ENCODE results near the gene TBCC. TPM values are rescaled to one million over a fixed set of nuclear protein-coding genes. Genes with fewer than 3 reads are reported as not detected.
A peak's percentile ranks its signal among the peaks of the same experiment; 100 is the strongest.

The TBCC gene
- total and polyA plus RNA-seq, 2 of the 13 experiments (the other 11 are each of a cell fraction or from before 2014, with no cell fraction given): 14.8 to 36.1 TPM

GRCh38 chr6:42726485-42727086, 19.3 kb downstream of the TBCC start:
- Histone ChIP-seq H3K79me2 (ENCODE audit: insufficient read depth, low read length) (no peaks in the 10 kb centered on the region), H2AFZ (ENCODE audit: low read length) (no peak overlapping the region), H3K27me3 (ENCODE audit: control insufficient read depth in 1 of 2, insufficient read depth in 2 of 2, low read length in 2 of 2) (no peaks in the 10 kb centered on the region), H3K4me1 (ENCODE audit: insufficient read depth, low read length) (peaks cover 20% of the 10 kb centered on the region), H3K27ac (ENCODE audit: extremely low read length, insufficient read depth, low read length) (no peak overlapping the region), H4K20me1 (ENCODE audit: insufficient read depth, low read length) (no peaks in the 10 kb centered on the region), H3K9ac (ENCODE audit: insufficient read depth, low read depth, low read length) (no peak overlapping the region), H3K4me3 (replicated peaks in 1 of 3; ENCODE audit: insufficient read depth in 1 of 3, low read depth in 2 of 3, low read length in 3 of 3) (no peak overlapping the region), H3K4me2 (ENCODE audit: low read depth, low read length) (peak overlapping the region; percentile 53), H3K9me3 (ENCODE audit: low read length) (no peaks in the 10 kb centered on the region), H3K36me3 (replicated peaks in 1 of 2; ENCODE audit: control insufficient read depth in 1 of 2, insufficient read depth in 2 of 2, low read length in 2 of 2) (no peaks in the 10 kb centered on the region)
- 20% methylated on average over 14 of the region's 14 CpGs for WGBS (ENCODE audit: low lambda C conversion rate)
- in situ Hi-C loops (cut with HindIII; ENCODE audit: extremely low pct_ligation_motif_present, low pct_unique_long_range_greater_than_20kb): loop anchor here (5.0 kb wide), 1 partner anchor 64 kb away; no protein-coding TSS in a partner anchor
- no TSS peak for BruUV-seq (replicated peaks)
- ChIA-PET POLR2A (interaction anchor here (0.9 to 2.4 kb wide), 4 partner anchors 19 to 153 kb away, joined by 4 to 14 read pairs (median 4); partner anchors contain the start of genes RPL7L1 and TBCC), CTCF (ENCODE audit: low intra/inter-chr PET ratio, low total read pairs) (interaction anchor here (0.6 to 1.9 kb wide), 4 partner anchors 65 to 417 kb away, joined by 3 to 29 read pairs (median 8); no protein-coding TSS in a partner anchor)
- FAIRE-seq (peak; percentile 97), ATAC-seq (peak; percentile 82), DNase-seq (ENCODE audit: low spot score) (peak; percentile 84)
- intact Hi-C loops (cut with micrococcal nuclease; ENCODE audit: unreplicated experiment): loop anchor here (1.0 to 5.0 kb wide), 3 partner anchors 65 to 166 kb away; a partner anchor contains a TSS
- TF ChIP-seq, protein P1, sequence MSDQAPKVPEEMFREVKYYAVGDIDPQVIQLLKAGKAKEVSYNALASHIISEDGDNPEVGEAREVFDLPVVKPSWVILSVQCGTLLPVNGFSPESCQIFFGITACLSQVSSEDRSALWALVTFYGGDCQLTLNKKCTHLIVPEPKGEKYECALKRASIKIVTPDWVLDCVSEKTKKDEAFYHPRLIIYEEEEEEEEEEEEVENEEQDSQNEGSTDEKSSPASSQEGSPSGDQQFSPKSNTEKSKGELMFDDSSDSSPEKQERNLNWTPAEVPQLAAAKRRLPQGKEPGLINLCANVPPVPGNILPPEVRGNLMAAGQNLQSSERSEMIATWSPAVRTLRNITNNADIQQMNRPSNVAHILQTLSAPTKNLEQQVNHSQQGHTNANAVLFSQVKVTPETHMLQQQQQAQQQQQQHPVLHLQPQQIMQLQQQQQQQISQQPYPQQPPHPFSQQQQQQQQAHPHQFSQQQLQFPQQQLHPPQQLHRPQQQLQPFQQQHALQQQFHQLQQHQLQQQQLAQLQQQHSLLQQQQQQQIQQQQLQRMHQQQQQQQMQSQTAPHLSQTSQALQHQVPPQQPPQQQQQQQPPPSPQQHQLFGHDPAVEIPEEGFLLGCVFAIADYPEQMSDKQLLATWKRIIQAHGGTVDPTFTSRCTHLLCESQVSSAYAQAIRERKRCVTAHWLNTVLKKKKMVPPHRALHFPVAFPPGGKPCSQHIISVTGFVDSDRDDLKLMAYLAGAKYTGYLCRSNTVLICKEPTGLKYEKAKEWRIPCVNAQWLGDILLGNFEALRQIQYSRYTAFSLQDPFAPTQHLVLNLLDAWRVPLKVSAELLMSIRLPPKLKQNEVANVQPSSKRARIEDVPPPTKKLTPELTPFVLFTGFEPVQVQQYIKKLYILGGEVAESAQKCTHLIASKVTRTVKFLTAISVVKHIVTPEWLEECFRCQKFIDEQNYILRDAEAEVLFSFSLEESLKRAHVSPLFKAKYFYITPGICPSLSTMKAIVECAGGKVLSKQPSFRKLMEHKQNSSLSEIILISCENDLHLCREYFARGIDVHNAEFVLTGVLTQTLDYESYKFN (CRISPR knock-in tag; conservative IDR thresholded peaks at IDR 0.05): peak; percentile 45; the same call in 1 of the 2 replicates
- no peak for TF ChIP-seq ZNF652 (CRISPR knock-in tag; IDR thresholded peaks at IDR 0.05; ENCODE audit: borderline replicate concordance, low read depth)
- peak; percentile 70; the same call in 1 of the 2 replicates for TF ChIP-seq ZNF383 (CRISPR knock-in tag; IDR thresholded peaks at IDR 0.05; ENCODE audit: borderline replicate concordance)
- no peak for TF ChIP-seq ZNF616 (CRISPR knock-in tag; IDR thresholded peaks at IDR 0.05; ENCODE audit: low read depth)
- peak; percentile 59; the same call in 1 of the 2 replicates for TF ChIP-seq YEATS2 (CRISPR knock-in tag; IDR thresholded peaks at IDR 0.05; ENCODE audit: borderline replicate concordance)
- TF ChIP-seq SP4 (CRISPR knock-in tag; IDR thresholded peaks at IDR 0.05): no peak
- peak; percentile 58 for TF ChIP-seq THAP11 (CRISPR knock-in tag; IDR thresholded peaks at IDR 0.05)
- TF ChIP-seq MIER3 (CRISPR knock-in tag; IDR thresholded peaks at IDR 0.05; ENCODE audit: borderline replicate concordance): no peak
- no peak for TF ChIP-seq SALL2 (CRISPR knock-in tag; IDR thresholded peaks at IDR 0.05)
- TF ChIP-seq MAZ (IDR thresholded peaks at IDR 0.05; ENCODE audit: borderline replicate concordance, low read depth, low read length): no peak
- peak; percentile 41; the same call in 1 of the 2 replicates for TF ChIP-seq MAZ (CRISPR knock-in tag; IDR thresholded peaks at IDR 0.05; ENCODE audit: low read depth)
- TF ChIP-seq SMARCE1 (IDR thresholded peaks at IDR 0.05; ENCODE audit: borderline replicate concordance): no peak
- no peak for TF ChIP-seq ZBTB4 (CRISPR knock-in tag; IDR thresholded peaks at IDR 0.05; ENCODE audit: borderline replicate concordance)
- TF ChIP-seq RAD51 (IDR thresholded peaks at IDR 0.05; ENCODE audit: borderline replicate concordance): no peak
- no peak for TF ChIP-seq PATZ1 (CRISPR knock-in tag; IDR thresholded peaks at IDR 0.05)
